GM20000 (cell line): Measurements from ENCODE around the gene ERVW-1.
"Not testable (repeated sequence)": the region's sequence is repeated elsewhere in the genome, so short reads cannot be mapped to it uniquely, and the experiment has no call there.

Experiments used
- DNase-seq: peaks from one replicate; pipeline ENCODE4 v3.0.0; 2012; ENCODE audit warnings: low spot score
- CTCF ChIP-seq: IDR thresholded peaks from 2 replicates; pipeline ENCODE4 v1.5.1; 2012; ENCODE audit warnings: mild to moderate bottlenecking, control low read depth; ENCODE audit errors: extremely low read depth, missing control alignments

Gene ERVW-1

DNA sequence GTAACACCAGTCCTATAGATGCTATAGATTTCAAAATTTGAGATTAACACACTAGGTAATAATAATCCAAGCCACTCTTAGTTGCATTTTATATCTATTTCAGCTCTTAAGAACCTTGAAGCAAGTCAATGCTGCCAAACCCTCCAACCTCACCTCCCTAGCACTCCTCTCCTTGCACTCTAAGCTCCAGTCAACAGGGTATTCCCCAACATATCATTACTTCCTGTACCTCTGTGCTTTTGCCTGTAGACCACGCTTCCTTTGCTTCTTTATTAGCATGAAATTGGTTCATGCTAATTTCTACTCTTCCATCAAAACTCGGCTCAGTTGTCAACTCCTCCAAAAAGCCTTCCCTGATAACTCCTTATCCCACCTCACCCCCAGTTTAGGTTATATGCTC, 26.0 kb upstream of the ERVW-1 start:
- TF ChIP-seq CTCF: no peak
- DNase-seq: no peak

DNA sequence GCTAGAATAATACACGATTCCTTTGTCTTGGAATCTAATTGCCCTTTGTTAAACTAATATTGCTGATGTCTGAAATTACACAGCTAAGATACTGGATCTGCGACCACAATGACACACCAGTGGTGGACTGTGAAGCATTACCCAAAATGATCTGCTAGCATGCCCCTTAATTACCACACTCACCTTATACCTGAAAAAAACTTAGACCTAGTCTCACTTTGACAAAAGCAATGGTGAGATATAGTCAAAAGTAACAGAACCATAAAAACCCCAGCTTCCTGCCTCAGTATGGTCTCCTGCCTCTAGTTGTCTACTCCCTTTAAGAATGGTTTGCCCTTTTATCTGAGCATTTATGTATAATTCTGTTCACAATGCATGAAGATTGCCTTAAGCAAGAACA, 20.8 kb upstream of the ERVW-1 start:
- DNase-seq: no peak
- no peak for TF ChIP-seq CTCF

DNA sequence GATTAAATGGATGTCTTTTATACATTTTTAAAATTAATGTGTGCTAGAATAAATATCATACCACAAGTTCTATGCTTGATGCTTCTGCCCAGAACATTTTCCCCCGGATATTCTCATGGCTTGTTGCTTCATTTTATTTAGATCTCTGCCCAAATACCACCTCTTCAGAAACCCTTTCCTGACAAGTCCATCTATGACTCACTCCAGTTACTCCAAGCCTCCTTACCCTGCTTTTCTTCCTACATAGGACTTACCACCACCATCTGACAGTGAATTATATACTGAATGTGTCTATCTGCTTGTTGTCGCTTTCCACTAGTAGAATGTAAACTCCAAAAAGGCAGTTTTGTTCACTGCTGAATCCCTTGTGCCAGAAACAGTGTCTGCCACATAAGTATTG, 19.1 kb upstream of the ERVW-1 start:
- no peak for TF ChIP-seq CTCF
- no peak for DNase-seq

GRCh38 chr7:92489634-92490033, 11.9 kb upstream of the ERVW-1 start:
- DNase-seq: no peak
- no peak for TF ChIP-seq CTCF

DNA sequence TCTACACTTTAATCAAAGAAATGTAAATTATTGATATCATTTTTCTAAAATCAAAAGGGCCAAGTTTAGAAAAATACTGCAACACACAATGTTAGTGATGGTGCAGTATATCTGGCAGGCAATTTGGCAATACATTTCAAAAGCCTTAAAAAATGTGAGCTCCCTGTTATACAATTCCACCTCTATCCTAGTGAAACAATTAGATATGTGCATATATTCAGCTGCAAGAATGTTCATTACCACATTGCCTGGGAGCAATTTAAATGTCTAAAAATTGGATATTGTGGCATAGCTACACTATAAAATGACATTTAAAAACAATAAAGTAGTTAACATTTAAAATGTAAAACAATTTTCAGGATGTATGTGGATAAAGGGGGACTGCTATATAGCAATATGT, 10.1 kb upstream of the ERVW-1 start:
- no peak for TF ChIP-seq CTCF
- no peak for DNase-seq

DNA sequence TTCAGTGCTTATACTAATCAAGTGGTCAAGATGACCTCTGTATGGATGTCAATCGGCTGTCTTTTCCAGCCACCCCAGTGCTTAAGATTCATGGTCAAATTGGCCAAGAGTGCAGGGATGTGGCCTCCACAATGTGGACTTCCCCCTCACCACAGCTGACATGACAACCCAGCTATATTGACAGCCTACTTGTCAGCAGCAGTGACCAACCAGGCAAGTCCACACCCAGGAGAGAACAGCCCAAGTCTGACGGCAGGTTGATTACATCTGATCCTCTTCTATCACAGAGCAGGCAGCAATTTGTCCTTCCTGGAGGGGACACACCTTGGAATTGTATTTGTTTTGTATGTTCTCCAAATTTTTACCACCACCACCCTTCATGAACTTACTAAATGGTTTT, 8.2 kb upstream of the ERVW-1 start:
- no peak for TF ChIP-seq CTCF
- no peak for DNase-seq

DNA sequence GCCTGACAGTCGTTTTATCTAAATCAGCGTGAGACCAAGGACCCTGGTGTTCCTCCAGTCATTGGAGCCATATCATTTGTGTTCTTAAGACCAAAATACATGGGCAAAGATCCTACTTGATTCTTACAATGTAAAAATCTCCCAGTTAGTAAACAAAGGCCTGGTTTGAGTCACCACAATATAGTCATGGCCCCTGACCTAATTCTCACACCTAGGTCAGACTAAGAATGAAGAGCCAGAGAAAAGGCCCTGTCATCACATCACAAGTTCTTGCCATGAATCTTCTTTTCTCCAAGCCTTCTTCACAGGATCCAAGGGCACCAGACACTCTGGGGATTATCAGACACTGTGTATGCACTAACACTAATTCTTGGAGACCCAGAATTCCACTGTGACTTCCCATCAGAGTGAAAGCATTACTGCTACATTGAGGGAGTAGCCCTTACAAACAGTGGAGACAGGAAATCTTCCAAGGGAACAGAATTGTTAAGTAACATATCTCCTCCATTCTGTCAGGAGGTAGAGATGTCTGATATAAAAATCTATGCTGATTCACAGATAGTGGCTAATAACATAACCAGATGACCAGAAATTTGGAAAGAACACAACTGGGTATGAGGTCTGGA, 7.6 kb upstream of the ERVW-1 start:
- DNase-seq: no peak
- no peak for TF ChIP-seq CTCF

GRCh38 chr7:92484226-92484625, 6.5 kb upstream of the ERVW-1 start:
- DNase-seq: not testable (repeated sequence)

DNA sequence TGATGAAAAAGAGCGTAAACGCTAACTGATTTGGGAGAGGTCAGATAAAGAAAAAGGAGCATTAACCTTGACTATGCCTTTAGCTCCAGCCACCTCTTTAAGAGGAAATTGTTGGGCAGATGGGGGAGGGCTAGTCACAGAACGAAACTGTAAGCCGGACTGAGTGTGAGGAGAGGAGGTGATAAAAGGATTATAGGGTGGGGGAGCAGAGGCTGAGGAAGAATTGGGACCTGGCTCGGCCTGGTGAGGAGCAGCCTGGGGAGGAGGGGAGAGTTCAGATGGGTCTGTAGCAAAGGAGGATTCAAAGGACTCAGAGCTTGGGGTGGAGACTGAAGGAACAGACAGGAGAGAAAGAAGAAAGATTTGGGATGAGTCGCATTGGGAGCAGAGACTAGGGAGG, 5.9 kb upstream of the ERVW-1 start:
- DNase-seq: not testable (repeated sequence)

DNA sequence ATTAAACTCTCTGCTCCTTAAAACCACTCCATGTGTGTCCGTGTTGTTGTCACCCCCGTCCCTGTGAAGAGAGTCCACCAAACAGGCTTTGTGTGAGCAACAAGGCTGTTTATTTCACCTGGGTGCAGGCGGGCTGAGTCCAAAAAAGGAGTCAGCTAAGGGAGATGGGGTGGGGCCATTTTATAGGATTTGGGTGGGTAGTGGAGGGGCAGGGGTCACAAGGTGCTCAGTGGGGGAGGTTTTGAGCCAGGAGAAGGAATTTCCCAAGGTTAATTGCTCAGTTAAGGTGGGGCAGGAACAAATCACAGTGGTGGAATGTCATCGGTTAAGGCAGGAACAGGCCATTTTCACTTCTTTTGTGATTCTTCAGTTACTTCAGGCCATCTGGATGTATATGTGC, 1.4 kb upstream of the ERVW-1 start:
- not testable (repeated sequence) for DNase-seq
